A549 (cell line): ENCODE measurements around the gene NASP.

Experiments
- GATA3 ChIP-seq: IDR thresholded peaks from 2 replicates; pipeline ENCODE4 v1.6.1; 2012; ENCODE audit warnings: borderline replicate concordance
- HOXB13 ChIP-seq: fragments of 250-450 bp; sonication (Bioruptor Pico); IDR thresholded peaks from 2 replicates; pipeline ENCODE4 v1.5.0; 2020; ENCODE audit warnings: low read depth, mild to moderate bottlenecking, moderate library complexity
- POLR2A ChIP-seq: IDR thresholded peaks from 2 replicates; pipeline ENCODE4 v1.6.1; 2012; ENCODE audit warnings: mild to moderate bottlenecking, low read length
- TP53 ChIP-seq: fragments of 250-450 bp; sonication (Bioruptor Pico); IDR thresholded peaks from 2 replicates; pipeline ENCODE4 v1.5.0; 2021; ENCODE audit warnings: mild to moderate bottlenecking, moderate library complexity
- TF ChIP-seq, protein P1 (sequence below): fragments of >200 bp; sonication (Bioruptor Twin); formaldehyde crosslinking; IDR thresholded peaks from 3 replicates; pipeline ENCODE4 v1.5.1; 2016

DNA sequence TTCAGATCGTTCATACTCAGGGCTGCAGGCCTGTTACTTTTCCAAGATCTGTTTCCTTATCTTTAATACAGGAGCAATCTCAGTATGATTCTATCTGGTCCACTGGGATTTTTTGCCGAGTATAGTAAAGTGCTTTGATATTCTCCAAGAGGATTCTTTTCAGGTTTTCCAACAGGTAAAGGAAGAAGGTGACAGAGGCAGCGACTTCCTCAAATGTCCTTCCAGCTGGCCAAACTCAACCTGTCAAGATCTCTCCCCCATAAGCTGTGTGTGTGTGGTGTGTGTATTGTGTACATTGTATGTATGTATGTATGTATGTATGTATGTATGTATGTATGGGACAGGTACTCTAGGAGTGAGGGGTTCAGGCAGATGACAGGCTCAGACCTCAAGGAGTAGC, 32.2 kb upstream of the NASP start:
- no peak for TF ChIP-seq HOXB13
- TF ChIP-seq, protein P1, sequence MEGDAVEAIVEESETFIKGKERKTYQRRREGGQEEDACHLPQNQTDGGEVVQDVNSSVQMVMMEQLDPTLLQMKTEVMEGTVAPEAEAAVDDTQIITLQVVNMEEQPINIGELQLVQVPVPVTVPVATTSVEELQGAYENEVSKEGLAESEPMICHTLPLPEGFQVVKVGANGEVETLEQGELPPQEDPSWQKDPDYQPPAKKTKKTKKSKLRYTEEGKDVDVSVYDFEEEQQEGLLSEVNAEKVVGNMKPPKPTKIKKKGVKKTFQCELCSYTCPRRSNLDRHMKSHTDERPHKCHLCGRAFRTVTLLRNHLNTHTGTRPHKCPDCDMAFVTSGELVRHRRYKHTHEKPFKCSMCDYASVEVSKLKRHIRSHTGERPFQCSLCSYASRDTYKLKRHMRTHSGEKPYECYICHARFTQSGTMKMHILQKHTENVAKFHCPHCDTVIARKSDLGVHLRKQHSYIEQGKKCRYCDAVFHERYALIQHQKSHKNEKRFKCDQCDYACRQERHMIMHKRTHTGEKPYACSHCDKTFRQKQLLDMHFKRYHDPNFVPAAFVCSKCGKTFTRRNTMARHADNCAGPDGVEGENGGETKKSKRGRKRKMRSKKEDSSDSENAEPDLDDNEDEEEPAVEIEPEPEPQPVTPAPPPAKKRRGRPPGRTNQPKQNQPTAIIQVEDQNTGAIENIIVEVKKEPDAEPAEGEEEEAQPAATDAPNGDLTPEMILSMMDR = no peak
- no peak for TF ChIP-seq POLR2A
- TF ChIP-seq GATA3 = no peak
- TF ChIP-seq TP53 = no peak
